Measurements from ENCODE around the gene TMEM114. TPM values are rescaled to one million over a fixed set of nuclear protein-coding genes. Genes with fewer than 3 reads are reported as not detected.

Gene TMEM114
- total RNA-seq, 4 donors from 2014 or later, result not detected

DNA sequence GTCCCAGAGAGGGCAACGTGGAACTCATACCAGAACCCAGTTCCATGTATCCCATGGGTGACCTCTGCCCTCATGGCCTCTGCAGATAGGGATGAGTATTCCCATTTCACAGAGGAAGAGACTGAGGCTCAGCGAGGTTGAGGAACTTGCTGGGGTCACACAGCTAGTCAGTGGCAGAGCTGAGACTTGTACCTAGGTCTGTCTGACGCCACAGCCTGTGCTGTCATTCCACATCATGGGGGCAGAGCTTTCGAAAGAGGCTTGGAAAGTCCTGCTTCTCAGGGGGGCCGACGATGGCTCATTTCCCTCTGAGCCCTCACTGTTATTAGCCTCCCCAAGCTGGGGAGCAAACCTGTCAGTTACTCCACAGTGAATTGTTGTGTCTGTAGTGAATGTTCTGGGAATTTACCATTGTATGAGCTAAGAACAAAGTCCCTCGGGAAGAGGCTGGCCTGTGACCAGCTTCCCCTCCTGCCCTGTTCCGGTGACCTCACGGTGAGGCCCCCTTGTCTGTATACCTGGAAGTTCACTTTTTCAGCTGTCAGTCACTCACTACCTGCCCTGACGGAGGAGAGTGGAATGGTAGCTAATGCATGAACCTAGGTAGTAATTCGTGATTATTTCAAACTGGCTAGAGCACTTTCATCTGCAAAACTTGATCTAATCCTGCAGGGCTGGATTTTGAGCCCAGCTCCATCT is 40.1 kb upstream of the TMEM114 start:
- TF ChIP-seq, protein P1, sequence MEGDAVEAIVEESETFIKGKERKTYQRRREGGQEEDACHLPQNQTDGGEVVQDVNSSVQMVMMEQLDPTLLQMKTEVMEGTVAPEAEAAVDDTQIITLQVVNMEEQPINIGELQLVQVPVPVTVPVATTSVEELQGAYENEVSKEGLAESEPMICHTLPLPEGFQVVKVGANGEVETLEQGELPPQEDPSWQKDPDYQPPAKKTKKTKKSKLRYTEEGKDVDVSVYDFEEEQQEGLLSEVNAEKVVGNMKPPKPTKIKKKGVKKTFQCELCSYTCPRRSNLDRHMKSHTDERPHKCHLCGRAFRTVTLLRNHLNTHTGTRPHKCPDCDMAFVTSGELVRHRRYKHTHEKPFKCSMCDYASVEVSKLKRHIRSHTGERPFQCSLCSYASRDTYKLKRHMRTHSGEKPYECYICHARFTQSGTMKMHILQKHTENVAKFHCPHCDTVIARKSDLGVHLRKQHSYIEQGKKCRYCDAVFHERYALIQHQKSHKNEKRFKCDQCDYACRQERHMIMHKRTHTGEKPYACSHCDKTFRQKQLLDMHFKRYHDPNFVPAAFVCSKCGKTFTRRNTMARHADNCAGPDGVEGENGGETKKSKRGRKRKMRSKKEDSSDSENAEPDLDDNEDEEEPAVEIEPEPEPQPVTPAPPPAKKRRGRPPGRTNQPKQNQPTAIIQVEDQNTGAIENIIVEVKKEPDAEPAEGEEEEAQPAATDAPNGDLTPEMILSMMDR (IDR thresholded peaks at IDR 0.05; ENCODE audit: low read depth), result no peak

DNA sequence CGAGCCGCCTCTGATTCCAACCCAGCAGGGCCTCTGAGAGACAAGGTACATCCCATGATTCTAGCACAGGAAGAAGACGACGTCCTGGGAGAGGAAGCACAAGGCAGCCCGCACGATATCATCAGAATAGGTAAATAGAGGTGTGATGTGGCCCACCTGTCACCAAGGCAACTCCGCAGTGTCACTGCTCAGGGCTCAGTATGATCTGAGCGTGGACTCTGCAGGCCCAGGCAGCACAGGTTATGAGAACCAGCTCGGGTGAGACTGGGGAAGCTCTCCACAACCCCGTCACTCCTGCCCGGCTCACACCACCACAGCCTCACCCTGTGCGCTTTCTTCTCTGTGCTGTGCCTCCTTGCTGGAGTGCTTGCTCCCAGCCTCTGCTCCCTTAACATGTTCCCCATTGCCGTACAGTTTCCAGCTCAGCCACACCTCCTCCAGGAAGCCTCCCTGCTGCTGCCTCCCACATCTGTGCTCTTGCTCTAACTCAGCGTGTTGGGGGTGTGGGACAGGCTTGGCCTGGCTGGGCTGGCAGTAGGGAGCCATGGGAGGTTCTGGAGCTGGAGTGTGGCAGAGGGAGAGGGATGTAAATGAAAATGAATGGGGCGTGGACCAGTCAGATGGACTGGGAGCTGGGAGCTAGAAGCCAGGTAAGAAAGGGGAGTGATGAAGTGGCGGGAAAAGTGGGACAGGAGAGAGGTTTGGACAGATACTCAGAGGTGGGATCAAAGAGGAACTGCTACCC is 38.8 kb upstream of the TMEM114 start:
- TF ChIP-seq, protein P1 (IDR thresholded peaks at IDR 0.05; ENCODE audit: low read depth), result no peak

- TF ChIP-seq, protein P1 (IDR thresholded peaks at IDR 0.05; ENCODE audit: low read depth), result no peak
Measured at GRCh38 chr16:8627456-8627855, 37.1 kb upstream of the TMEM114 start.

DNA sequence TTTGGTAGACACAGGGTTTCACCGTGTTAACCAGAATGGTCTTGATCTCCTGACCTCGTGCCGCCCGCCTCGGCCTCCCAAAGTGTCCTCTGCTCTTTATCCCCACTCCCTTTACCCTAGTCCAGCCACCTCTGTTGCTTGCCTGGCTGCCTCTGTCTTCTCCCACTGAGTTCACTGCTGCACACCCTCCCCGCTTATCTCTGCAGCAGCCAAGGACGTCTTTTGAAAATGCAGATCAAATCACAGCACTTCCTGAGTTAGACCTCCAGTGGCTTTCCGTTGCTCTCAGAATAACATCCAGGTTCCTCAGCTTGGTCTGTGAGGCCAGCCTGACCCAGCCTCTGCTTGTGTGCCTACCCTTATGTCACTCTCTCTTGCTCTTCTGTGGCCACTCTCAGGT is 36.6 kb upstream of the TMEM114 start:
- TF ChIP-seq, protein P1 (IDR thresholded peaks at IDR 0.05; ENCODE audit: low read depth), result no peak

DNA sequence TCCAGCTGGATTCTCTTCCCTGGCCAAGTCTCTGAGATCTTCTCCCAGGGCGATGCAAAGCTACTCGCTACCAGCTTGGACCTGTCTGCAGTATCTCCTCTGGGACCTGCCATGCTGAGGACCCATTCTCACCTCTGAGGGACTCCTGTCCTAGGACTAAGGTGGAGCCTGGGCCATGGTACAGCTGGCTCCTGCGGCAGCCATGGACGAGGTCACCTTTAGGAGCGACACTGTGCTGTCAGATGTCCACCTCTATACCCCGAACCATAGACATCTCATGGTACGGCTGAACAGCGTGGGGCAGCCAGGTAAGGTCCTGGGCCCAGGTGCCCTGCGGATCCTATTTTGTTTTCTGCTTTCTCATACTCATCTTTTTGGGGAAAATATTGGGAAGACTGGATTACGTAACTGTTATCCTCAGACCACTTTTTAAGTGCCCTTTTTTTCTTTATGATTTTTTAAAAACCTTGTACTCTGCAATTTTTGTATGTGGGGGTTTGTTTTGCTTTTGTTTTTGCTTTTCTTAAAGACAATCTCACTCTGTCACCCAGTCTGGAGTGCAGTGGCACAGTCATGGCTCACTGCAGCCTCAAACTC is 35.3 kb upstream of the TMEM114 start:
- TF ChIP-seq, protein P1 (IDR thresholded peaks at IDR 0.05; ENCODE audit: low read depth), result no peak

DNA sequence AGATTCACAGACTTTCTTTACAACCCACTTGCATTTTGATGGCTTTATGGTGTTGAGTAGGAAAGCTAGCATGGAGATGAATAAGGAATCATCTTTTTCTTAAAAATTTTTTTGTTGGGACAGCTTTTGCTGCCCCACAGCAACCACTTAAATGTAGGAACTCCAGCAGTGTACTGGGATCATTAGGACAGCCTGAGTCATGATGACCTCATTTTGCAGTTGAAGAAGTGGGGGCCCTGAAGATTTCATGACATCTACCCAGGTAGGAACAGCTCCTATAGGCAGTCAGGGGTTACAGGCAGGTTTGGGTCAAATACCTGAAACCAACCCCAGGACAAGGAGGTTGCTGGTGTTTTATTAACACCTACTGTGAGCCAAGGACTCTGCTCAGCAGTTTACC is 33.3 kb upstream of the TMEM114 start:
- TF ChIP-seq, protein P1 (IDR thresholded peaks at IDR 0.05; ENCODE audit: low read depth), result no peak

GRCh38 chr16:8622315-8622656 is 32.0 kb upstream of the TMEM114 start:
- TF ChIP-seq, protein P1 (IDR thresholded peaks at IDR 0.05; ENCODE audit: low read depth), result no peak
